ENCODE data around the gene CCDC40. TPM values are rescaled to one million over a fixed set of nuclear protein-coding genes. Genes with fewer than 3 reads are reported as not detected.
A peak's percentile ranks its signal among the peaks of the same experiment; 100 is the strongest.

The CCDC40 gene
- polyA plus RNA-seq, 1 donor = 5.7 TPM

DNA sequence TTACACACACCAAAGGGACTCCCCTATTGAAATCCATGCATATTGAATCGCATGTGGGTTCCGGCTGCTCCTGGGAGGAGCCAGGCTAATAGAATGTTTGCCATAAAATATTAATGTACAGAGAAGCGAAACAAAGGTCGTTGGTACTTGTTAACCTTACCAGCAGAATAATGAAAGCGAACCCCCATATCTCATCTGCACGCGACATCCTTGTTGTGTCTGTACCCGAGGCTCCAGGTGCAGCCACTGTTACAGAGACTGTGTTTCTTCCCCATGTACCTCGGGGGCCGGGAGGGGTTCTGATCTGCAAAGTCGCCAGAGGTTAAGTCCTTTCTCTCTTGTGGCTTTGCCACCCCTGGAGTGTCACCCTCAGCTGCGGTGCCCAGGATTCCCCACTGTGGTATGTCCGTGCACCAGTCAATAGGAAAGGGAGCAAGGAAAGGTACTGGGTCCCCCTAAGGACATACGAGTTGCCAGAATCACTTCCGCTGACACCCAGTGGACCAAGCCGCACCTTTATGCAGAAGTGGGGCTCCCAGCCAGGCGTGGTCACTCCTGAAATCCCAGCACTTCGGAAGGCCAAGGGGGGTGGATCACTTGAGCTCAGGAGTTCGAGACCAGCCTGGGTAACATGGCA is 67.1 kb downstream of the CCDC40 start:
- no peak overlapping the region for H3K27ac ChIP-seq (ENCODE audit: low read length)
- no peaks in the 10 kb centered on the region for H3K36me3 ChIP-seq (ENCODE audit: control insufficient read depth, insufficient read depth, low read length)
- peaks cover 2% of the 10 kb centered on the region for H3K4me1 ChIP-seq (ENCODE audit: control insufficient read depth, insufficient read depth, low read length)
- DNase-seq = no peak
- H3K27me3 ChIP-seq (ENCODE audit: control insufficient read depth, insufficient read depth, low read length) = no peaks in the 10 kb centered on the region
- no peaks in the 10 kb centered on the region for H3K9me3 ChIP-seq (ENCODE audit: control insufficient read depth, low read depth, low read length)
- 79% methylated on average over 2 of the region's 19 CpGs for WGBS (ENCODE audit: insufficient coverage, low lambda C conversion rate)
- no peak overlapping the region for H3K4me3 ChIP-seq (ENCODE audit: low read length)

DNA sequence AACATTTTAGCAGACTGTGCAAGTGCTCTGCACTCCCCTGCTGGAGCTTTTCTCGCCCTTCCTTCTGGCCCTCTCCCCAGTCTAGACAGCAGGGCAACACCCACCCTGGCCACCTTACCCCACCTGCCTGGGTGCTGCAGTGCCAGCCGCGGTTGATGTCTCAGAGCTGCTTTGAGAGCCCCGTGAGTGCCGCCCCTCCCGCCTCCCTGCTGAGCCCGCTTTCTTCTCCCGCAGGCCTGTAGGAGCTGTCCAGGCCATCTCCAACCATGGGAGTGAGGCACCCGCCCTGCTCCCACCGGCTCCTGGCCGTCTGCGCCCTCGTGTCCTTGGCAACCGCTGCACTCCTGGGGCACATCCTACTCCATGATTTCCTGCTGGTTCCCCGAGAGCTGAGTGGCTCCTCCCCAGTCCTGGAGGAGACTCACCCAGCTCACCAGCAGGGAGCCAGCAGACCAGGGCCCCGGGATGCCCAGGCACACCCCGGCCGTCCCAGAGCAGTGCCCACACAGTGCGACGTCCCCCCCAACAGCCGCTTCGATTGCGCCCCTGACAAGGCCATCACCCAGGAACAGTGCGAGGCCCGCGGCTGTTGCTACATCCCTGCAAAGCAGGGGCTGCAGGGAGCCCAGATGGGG is 68.0 kb downstream of the CCDC40 start:
- H3K4me1 ChIP-seq (ENCODE audit: control insufficient read depth, insufficient read depth, low read length) = peaks cover 2% of the 10 kb centered on the region
- H3K4me3 ChIP-seq (ENCODE audit: low read length) = no peak overlapping the region
- H3K9me3 ChIP-seq (ENCODE audit: control insufficient read depth, low read depth, low read length) = no peaks in the 10 kb centered on the region
- peak in 1 of 2 donors; percentile 16 for DNase-seq
- no peak overlapping the region for H3K27ac ChIP-seq (ENCODE audit: low read length)
- no peaks in the 10 kb centered on the region for H3K27me3 ChIP-seq (ENCODE audit: control insufficient read depth, insufficient read depth, low read length)
- H3K36me3 ChIP-seq (ENCODE audit: control insufficient read depth, insufficient read depth, low read length) = no peaks in the 10 kb centered on the region
- WGBS (ENCODE audit: insufficient coverage, low lambda C conversion rate) = no CpG with 5 or more reads among the region's 26 CpGs

DNA sequence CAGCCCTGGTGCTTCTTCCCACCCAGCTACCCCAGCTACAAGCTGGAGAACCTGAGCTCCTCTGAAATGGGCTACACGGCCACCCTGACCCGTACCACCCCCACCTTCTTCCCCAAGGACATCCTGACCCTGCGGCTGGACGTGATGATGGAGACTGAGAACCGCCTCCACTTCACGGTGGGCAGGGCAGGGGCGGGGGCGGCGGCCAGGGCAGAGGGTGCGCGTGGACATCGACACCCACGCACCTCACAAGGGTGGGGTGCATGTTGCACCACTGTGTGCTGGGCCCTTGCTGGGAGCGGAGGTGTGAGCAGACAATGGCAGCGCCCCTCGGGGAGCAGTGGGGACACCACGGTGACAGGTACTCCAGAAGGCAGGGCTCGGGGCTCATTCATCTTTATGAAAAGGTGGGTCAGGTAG is 68.5 kb downstream of the CCDC40 start:
- Histone ChIP-seq H3K27me3 (ENCODE audit: control insufficient read depth, insufficient read depth, low read length) (no peaks in the 10 kb centered on the region), H3K36me3 (ENCODE audit: control insufficient read depth, insufficient read depth, low read length) (no peaks in the 10 kb centered on the region), H3K4me3 (ENCODE audit: low read length) (no peak overlapping the region), H3K27ac (ENCODE audit: low read length) (no peak overlapping the region), H3K4me1 (ENCODE audit: control insufficient read depth, insufficient read depth, low read length) (peaks cover 2% of the 10 kb centered on the region), H3K9me3 (ENCODE audit: control insufficient read depth, low read depth, low read length) (no peaks in the 10 kb centered on the region)
- no peak for DNase-seq
- WGBS (ENCODE audit: insufficient coverage, low lambda C conversion rate) = no CpG with 5 or more reads among the region's 18 CpGs

DNA sequence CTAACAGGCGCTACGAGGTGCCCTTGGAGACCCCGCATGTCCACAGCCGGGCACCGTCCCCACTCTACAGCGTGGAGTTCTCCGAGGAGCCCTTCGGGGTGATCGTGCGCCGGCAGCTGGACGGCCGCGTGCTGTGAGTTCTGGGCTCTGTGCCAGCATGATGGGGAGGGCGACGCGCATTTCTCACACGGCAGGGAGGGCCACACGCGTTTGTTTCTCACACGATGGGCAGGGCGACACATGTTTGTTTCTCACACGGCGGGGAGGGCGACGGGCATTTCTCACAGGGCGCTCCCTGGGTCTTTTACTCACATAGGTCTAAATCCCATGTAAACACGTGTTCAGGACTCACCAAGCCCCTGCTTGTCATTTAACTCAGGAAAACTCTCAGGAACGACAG is 69.3 kb downstream of the CCDC40 start:
- Histone ChIP-seq H3K4me3 (ENCODE audit: low read length) (no peak overlapping the region), H3K36me3 (ENCODE audit: control insufficient read depth, insufficient read depth, low read length) (no peaks in the 10 kb centered on the region), H3K27me3 (ENCODE audit: control insufficient read depth, insufficient read depth, low read length) (no peaks in the 10 kb centered on the region), H3K4me1 (ENCODE audit: control insufficient read depth, insufficient read depth, low read length) (peaks cover 2% of the 10 kb centered on the region), H3K9me3 (ENCODE audit: control insufficient read depth, low read depth, low read length) (no peaks in the 10 kb centered on the region), H3K27ac (ENCODE audit: low read length) (no peak overlapping the region)
- DNase-seq = peak in 1 of 2 donors; percentile 42
- 90% methylated on average over 2 of the region's 29 CpGs for WGBS (ENCODE audit: insufficient coverage, low lambda C conversion rate)

DNA sequence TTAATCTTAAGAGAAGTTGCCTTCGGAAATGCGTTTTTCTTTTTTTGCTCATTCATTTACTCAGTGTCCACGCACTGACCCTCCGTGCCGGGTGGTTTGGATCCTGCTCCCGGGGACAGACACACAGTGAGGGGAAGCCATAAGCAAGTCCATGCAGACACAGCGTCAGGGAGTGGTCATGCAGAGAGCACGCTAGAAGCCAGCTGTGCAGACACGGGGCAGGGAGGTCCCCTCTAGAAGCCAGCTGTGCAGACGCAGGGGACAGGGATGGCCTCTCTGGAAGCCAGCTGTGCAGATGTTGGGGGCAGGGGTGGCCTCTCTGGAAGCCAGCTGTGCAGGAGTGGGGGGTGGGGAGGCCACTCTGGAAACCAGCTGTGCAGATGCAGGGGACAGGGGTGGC is 69.7 kb downstream of the CCDC40 start:
- no peaks in the 10 kb centered on the region for H3K36me3 ChIP-seq (ENCODE audit: control insufficient read depth, insufficient read depth, low read length)
- WGBS (ENCODE audit: insufficient coverage, low lambda C conversion rate) = 94% methylated on average over 4 of the region's 10 CpGs
- no peak overlapping the region for H3K4me3 ChIP-seq (ENCODE audit: low read length)
- no peaks in the 10 kb centered on the region for H3K27me3 ChIP-seq (ENCODE audit: control insufficient read depth, insufficient read depth, low read length)
- no peaks in the 10 kb centered on the region for H3K9me3 ChIP-seq (ENCODE audit: control insufficient read depth, low read depth, low read length)
- no peak overlapping the region for H3K27ac ChIP-seq (ENCODE audit: low read length)
- H3K4me1 ChIP-seq (ENCODE audit: control insufficient read depth, insufficient read depth, low read length) = peaks cover 2% of the 10 kb centered on the region
- peak in 1 of 2 donors; percentile 8 for DNase-seq

DNA sequence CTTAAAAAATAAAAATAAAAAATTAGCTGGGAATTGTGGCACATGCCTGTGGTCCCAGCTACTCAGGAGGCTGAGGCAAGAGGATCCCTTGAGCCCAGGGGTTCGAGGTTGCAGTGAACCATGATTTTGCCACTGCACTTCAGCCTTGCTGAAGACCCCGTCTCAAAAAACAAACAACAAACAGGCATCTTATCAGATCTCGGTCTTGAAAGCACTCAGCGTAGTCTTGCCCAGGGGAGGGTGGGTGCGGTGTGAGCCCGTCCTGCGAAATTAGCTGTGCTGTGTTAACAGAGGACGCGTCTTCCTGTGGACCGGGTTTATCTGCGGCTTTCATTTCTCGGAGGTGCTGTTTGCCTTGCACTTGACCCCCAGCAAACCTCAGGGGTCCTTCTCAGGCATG is 70.3 kb downstream of the CCDC40 start:
- no peak for DNase-seq

DNA sequence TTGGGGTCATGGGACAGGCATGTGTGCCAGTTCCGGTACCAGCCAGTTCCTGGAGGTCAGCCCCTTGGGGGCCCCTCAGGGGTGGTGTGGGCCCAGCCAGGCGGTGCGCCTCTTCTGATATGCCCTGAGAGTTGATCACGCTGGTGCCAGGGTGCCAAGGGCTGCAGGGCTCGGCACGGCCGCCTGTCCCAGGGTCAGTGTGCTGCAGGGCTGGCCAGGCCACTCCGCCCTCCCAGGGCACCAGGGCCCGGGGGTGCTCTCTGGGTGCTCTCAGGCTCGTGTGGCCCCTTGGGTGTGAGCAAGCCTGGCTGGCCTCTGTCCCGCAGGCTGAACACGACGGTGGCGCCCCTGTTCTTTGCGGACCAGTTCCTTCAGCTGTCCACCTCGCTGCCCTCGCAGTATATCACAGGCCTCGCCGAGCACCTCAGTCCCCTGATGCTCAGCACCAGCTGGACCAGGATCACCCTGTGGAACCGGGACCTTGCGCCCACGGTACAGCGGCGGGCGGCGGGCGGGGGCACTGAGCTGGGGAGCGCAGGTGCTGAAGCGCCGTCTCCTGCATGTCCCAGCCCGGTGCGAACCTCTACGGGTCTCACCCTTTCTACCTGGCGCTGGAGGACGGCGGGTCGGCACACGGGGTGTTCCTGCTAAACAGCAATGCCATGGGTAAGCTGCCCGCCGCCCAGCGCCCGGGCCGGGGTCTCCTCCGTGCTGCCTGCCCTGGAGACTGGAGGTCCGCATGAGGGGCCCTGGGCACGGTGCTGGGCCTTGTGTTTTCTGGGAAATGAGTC is 71.0 kb downstream of the CCDC40 start:
- Histone ChIP-seq H3K9me3 (ENCODE audit: control insufficient read depth, low read depth, low read length) (no peaks in the 10 kb centered on the region), H3K4me1 (ENCODE audit: control insufficient read depth, insufficient read depth, low read length) (peaks cover 2% of the 10 kb centered on the region), H3K27me3 (ENCODE audit: control insufficient read depth, insufficient read depth, low read length) (no peaks in the 10 kb centered on the region), H3K4me3 (ENCODE audit: low read length) (no peak overlapping the region), H3K36me3 (ENCODE audit: control insufficient read depth, insufficient read depth, low read length) (no peaks in the 10 kb centered on the region), H3K27ac (ENCODE audit: low read length) (no peak overlapping the region)
- no CpG with 5 or more reads among the region's 46 CpGs for WGBS (ENCODE audit: insufficient coverage, low lambda C conversion rate)
- no peak for DNase-seq

More for the DNA sequence above, 70.3 kb downstream of the CCDC40 start:
- WGBS (ENCODE audit: insufficient coverage, low lambda C conversion rate) = no CpG with 5 or more reads among the region's 12 CpGs
- no peak overlapping the region for H3K27ac ChIP-seq (ENCODE audit: low read length)
- no peaks in the 10 kb centered on the region for H3K27me3 ChIP-seq (ENCODE audit: control insufficient read depth, insufficient read depth, low read length)
- H3K9me3 ChIP-seq (ENCODE audit: control insufficient read depth, low read depth, low read length) = no peaks in the 10 kb centered on the region
- H3K36me3 ChIP-seq (ENCODE audit: control insufficient read depth, insufficient read depth, low read length) = no peaks in the 10 kb centered on the region
- H3K4me3 ChIP-seq (ENCODE audit: low read length) = no peak overlapping the region
- H3K4me1 ChIP-seq (ENCODE audit: control insufficient read depth, insufficient read depth, low read length) = peaks cover 2% of the 10 kb centered on the region

DNA sequence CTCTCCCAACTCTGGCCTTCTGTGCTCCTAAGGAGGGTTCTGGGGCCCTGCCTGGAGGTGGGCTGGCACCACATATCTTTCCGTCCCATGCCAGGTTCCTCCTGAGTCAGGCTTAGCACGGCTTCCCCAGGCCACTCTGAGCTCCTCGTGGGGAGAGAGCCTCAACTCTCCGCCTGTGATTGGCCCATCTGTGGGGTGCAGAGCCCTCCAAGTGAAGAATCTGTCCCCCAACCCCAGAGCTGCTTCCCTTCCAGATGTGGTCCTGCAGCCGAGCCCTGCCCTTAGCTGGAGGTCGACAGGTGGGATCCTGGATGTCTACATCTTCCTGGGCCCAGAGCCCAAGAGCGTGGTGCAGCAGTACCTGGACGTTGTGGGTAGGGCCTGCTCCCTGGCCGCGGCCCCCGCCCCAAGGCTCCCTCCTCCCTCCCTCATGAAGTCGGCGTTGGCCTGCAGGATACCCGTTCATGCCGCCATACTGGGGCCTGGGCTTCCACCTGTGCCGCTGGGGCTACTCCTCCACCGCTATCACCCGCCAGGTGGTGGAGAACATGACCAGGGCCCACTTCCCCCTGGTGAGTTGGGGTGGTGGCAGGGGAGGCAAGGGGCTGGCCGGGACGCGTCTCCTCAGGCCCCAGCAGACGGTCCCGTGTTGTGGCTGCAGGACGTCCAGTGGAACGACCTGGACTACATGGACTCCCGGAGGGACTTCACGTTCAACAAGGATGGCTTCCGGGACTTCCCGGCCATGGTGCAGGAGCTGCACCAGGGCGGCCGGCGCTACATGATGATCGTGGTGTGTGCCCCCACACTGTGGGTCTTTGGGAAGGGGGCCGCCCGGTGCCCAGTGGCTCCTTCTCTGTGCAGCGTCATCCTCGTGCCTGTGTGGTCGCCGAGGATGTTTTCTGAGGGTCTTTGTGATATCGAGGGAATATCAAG is 71.9 kb downstream of the CCDC40 start:
- WGBS (ENCODE audit: insufficient coverage, low lambda C conversion rate) = no CpG with 5 or more reads among the region's 40 CpGs
- DNase-seq = no peak
- Histone ChIP-seq H3K27ac (ENCODE audit: low read length) (no peak overlapping the region), H3K27me3 (ENCODE audit: control insufficient read depth, insufficient read depth, low read length) (no peaks in the 10 kb centered on the region), H3K36me3 (ENCODE audit: control insufficient read depth, insufficient read depth, low read length) (no peaks in the 10 kb centered on the region), H3K4me3 (ENCODE audit: low read length) (no peak overlapping the region), H3K4me1 (ENCODE audit: control insufficient read depth, insufficient read depth, low read length) (peaks cover 2% of the 10 kb centered on the region), H3K9me3 (ENCODE audit: control insufficient read depth, low read depth, low read length) (no peaks in the 10 kb centered on the region)

DNA sequence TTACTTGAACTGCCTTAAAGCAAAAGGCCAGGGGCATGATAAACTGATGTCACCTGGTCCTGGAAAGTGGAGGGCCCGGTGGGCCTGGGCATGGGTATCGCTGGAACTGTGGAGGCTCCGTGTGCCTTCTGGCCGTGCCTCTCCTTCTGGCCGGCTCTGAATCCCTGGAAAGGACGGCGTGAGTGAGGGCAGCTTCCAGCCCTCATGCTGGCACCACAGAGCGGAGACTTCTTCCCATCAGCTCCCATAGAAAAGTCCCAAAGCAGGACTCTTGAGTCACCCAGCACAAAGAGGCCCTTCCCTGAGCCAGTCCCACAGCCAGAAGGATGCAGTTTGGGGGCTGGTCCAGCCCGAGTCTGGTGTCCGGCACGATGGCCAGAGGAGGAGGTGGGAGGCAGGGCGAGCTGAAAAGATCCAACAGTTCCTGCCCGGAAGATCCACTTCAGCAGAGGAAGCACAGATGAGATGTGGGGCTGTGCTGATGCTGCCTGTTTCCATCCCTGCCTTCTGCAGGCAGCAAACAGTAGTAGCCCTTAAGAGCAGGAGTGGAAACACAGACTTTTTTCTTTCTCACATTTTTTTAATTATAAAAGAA is 72.7 kb downstream of the CCDC40 start:
- no peak overlapping the region for H3K27ac ChIP-seq (ENCODE audit: low read length)
- peaks cover 2% of the 10 kb centered on the region for H3K4me1 ChIP-seq (ENCODE audit: control insufficient read depth, insufficient read depth, low read length)
- DNase-seq = no peak
- H3K36me3 ChIP-seq (ENCODE audit: control insufficient read depth, insufficient read depth, low read length) = no peaks in the 10 kb centered on the region
- H3K4me3 ChIP-seq (ENCODE audit: low read length) = no peak overlapping the region
- no peaks in the 10 kb centered on the region for H3K9me3 ChIP-seq (ENCODE audit: control insufficient read depth, low read depth, low read length)
- H3K27me3 ChIP-seq (ENCODE audit: control insufficient read depth, insufficient read depth, low read length) = no peaks in the 10 kb centered on the region
- WGBS (ENCODE audit: insufficient coverage, low lambda C conversion rate) = no CpG with 5 or more reads among the region's 13 CpGs

Measured in large intestine (tissue), 3 donors.